ENCODE results near the gene CD276.

- TF ChIP-seq CTCF (IDR thresholded peaks at IDR 0.05) (no peak), POLR2A (IDR thresholded peaks at IDR 0.05) (no peak)
Observed at GRCh38 chr15:73674587-73674986, 9.6 kb upstream of the CD276 start.
